GM12878 (cell line): Measurements from ENCODE around the gene HOXA10. TPM values are rescaled to one million over a fixed set of nuclear protein-coding genes. Genes with fewer than 3 reads are reported as not detected.

ENCODE experiments used
- ATAC-seq: fragments of 200-7000 bp; cut with Tn5 transposase; 3 replicates; pipeline ENCODE4 v1.9.1; 2020; ENCODE audit warnings: mild to moderate bottlenecking, moderate library complexity
- BruUV-seq: library from RNA; stranded (reverse); fragments of 400-500 nt; replicated peaks from 2 replicates; lab custom pipeline; 2021; lab: Mats Ljungman, UMichigan
- CTCF ChIA-PET: fragments of 300-600 bp; sonication (Branson Sonifier 250); formaldehyde crosslinking; extraction: SDS; loops from one replicate; lab custom pipeline; 2021; ENCODE audit warnings: inconsistent platforms; lab: Yijun Ruan, JAX
- POLR2A ChIA-PET: fragments of 350-600 bp; formaldehyde crosslinking; extraction: SDS; loops from one replicate; lab custom pipeline; 2021; ENCODE audit warnings: inconsistent platforms; lab: Charles Lee
- RAD21 ChIA-PET: fragments of 300-600 bp; sonication (Branson Sonifier 250); formaldehyde crosslinking; loops from one replicate; lab custom pipeline; 2023; ENCODE audit warnings: antibody characterized with exemption; ENCODE audit not compliant: unreplicated experiment; lab: Charles Lee
- SMC1A ChIA-PET: fragments of 300-600 bp; sonication (Branson Sonifier 250); formaldehyde crosslinking; loops from one replicate; lab custom pipeline; 2023; ENCODE audit not compliant: unreplicated experiment, uncharacterized antibody; lab: Charles Lee
- DNase-seq: peaks from one replicate; pipeline ENCODE4 v3.0.0-alpha.2; 2011; ENCODE audit warnings: low read depth, low spot score
- FAIRE-seq: peaks from 3 replicates; lab custom pipeline; 2011; peaks lifted over from hg19 to GRCh38; lab: Jason Lieb, UNC
- H2AFZ ChIP-seq: 2 replicates; pipeline ENCODE4 v1.6.0; 2011; ENCODE audit warnings: low read depth, low read length, control low read depth; ENCODE audit not compliant: control insufficient read depth
- H3K27ac ChIP-seq: 2 replicates; pipeline ENCODE4 v1.5.1; 2011; ENCODE audit warnings: control low read depth; ENCODE audit not compliant: control insufficient read depth, insufficient read depth
- H3K27me3 ChIP-seq, 2 experiments: replicated peaks in 1 of 2; 2 replicates each; pipeline versions ENCODE4 v1.6.0 to v1.6.1; 2011; ENCODE audit warnings: low read length in 1 of 2; ENCODE audit not compliant: control insufficient read depth in 2 of 2, insufficient read depth in 2 of 2
- H3K36me3 ChIP-seq, 2 experiments: 2 replicates each; pipeline ENCODE4 v1.5.1; 2011; ENCODE audit warnings: low read length in 1 of 2; ENCODE audit not compliant: control insufficient read depth in 2 of 2, insufficient read depth in 2 of 2
- H3K4me1 ChIP-seq: 2 replicates; pipeline ENCODE4 v1.6.1; 2011; ENCODE audit warnings: mild to moderate bottlenecking, low read length, moderate library complexity, mixed read lengths; ENCODE audit not compliant: control insufficient read depth, insufficient read depth
- H3K4me2 ChIP-seq: 2 replicates; pipeline ENCODE4 v1.6.0; 2011; ENCODE audit warnings: control low read depth; ENCODE audit not compliant: control insufficient read depth, insufficient read depth
- H3K4me3 ChIP-seq: fragments of 200-600 bp; sonication (generic); 2 replicates; pipeline ENCODE4 v1.5.1; 2016
- H3K79me2 ChIP-seq: 2 replicates; pipeline ENCODE4 v1.6.0; 2011; ENCODE audit warnings: low read length; ENCODE audit not compliant: control insufficient read depth, insufficient read depth
- H3K9ac ChIP-seq: 2 replicates; pipeline ENCODE4 v1.8.0; 2011; ENCODE audit warnings: low read length, control low read depth, mixed read lengths; ENCODE audit not compliant: control insufficient read depth, insufficient read depth
- H3K9me3 ChIP-seq: replicated peaks from 3 replicates; pipeline ENCODE4 v1.5.1; 2011; ENCODE audit warnings: mild to moderate bottlenecking, low read length; ENCODE audit not compliant: control insufficient read depth, insufficient read depth
- H4K20me1 ChIP-seq: 2 replicates; pipeline ENCODE4 v1.6.0; 2011; ENCODE audit not compliant: control insufficient read depth, insufficient read depth
- ASH2L ChIP-seq: fragments of 300-600, 200-600 bp; sonication (generic); IDR thresholded peaks from 2 replicates; pipeline ENCODE4 v1.6.1; 2017; ENCODE audit warnings: low read depth, mild to moderate bottlenecking, borderline replicate concordance
- CEBPB ChIP-seq, 2 experiments: fragments of 150-350 bp in 1 of 2; IDR thresholded peaks; 2 replicates each; pipeline ENCODE4 v1.6.1; 2012 to 2014; ENCODE audit warnings: low read depth in 2 of 2, low read length in 2 of 2, borderline replicate concordance in 1 of 2, inconsistent platforms in 1 of 2
- CHD2 ChIP-seq: IDR thresholded peaks from 2 replicates; pipeline ENCODE4 v1.6.1; 2011; ENCODE audit warnings: low read depth, low read length, improper control_type of control experiment, borderline replicate concordance
- EZH2 ChIP-seq: IDR thresholded peaks from 2 replicates; pipeline ENCODE4 v1.6.1; 2012; ENCODE audit warnings: low read depth, mild to moderate bottlenecking, control low read depth, inconsistent platforms, low read length, borderline replicate concordance; ENCODE audit not compliant: control insufficient read depth
- JUNB ChIP-seq: IDR thresholded peaks from 2 replicates; pipeline ENCODE4 v1.6.1; 2016; ENCODE audit warnings: antibody characterized with exemption, mild to moderate bottlenecking
- RBBP5 ChIP-seq: fragments of 200-600 bp; sonication (generic); conservative IDR thresholded peaks from 2 replicates; pipeline ENCODE4 v1.6.1; 2016
- ZNF384 ChIP-seq: IDR thresholded peaks from 2 replicates; pipeline ENCODE4 v1.6.1; 2012; ENCODE audit warnings: low read depth, mild to moderate bottlenecking, low read length, improper control_type of control experiment, borderline replicate concordance
- WGBS: methylation state at CpG from one replicate; pipeline ENCODE4 v1.1.6; 2016; ENCODE audit warnings: low lambda C conversion rate; ENCODE audit not compliant: insufficient replicate concordance, insufficient coverage; ENCODE audit errors: missing lambda C conversion rate; 5-methylcytosine and 5-hydroxymethylcytosine counted together
- in situ Hi-C: fragments of 300-500 bp; cut with MboI; formaldehyde crosslinking; loops from 9 replicates; pipeline ENCODE4 v1.14.3; 2018; ENCODE audit warnings: mixed read lengths
- intact Hi-C: fragments of 100-400 bp; cut with micrococcal nuclease; formaldehyde crosslinking; loops from one replicate; pipeline ENCODE4 v1.14.2; 2022; ENCODE audit not compliant: unreplicated experiment
- polyA plus RNA-seq, 11 experiments: library from polyadenylated mRNA; depleted of rRNA in 4 of 11; unstranded in 6 of 11; stranded (reverse) in 5 of 11; fragments of >200 nt; fragmentation: Nextera tagmentation in 4 of 11; fragmentation: Illumina TruSeq in 1 of 11; extraction: Ambion mirVana in 4 of 11; extraction: Trizol in 1 of 11; gene quantifications; 1 replicate in 1 of 11; 2 replicates in 10 of 11; pipeline versions ENCODE4 v1.2.1 to v1.2.3, GENCODE V29; 2011 to 2016; ENCODE audit warnings: inconsistent platforms in 2 of 11, missing spikeins in 2 of 11, low read depth in 1 of 11
- total RNA-seq, 4 experiments: library from RNA; depleted of rRNA in 3 of 4; stranded (reverse); fragments of >200 nt in 3 of 4; fragmentation: Illumina TruSeq in 1 of 4; extraction: Trizol in 1 of 4; gene quantifications; 2 replicates each; pipeline versions ENCODE4 v1.2.1 to v1.2.3, GENCODE V29; 2013 to 2021

The HOXA10 gene
- total and polyA plus RNA-seq, 10 of the 15 experiments (the other 5 are each of a cell fraction or from before 2014, with no cell fraction given) = not detected

DNA sequence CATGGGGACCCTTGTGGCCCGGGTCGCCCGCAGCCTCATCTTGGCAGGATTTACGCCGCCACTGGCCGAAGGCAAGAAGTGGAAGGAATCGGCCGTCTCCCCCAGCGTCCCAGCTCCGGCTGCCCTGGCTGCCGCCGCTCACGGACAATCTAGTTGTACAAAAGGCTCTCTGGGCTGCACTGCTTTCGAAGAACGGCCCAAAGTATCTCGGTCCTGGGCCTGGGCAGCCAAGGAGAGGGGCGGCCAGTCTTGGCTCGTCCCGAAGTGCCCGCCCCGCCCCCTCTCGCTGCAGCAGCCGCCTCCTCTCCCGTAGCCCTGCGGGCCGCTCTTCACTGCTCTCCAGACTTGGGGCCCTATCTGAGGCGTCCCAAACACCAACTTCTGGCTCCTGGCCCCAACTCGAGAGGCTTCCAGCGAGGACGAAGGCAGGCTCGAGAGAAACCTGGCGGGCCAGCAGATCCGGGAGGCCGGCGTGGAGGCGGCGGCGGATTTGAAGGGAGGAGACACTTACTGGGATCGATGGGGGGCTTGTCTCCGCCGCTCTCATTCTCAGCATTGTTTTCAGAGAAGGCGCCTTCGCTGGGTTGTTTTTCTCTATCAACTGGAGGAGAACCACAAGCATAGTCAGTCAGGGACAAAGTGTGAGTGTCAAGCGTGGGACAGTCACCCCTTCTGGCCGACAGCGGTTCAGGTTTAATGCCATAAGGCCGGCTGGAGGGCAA, 9.6 kb downstream of the HOXA10 start:
- BruUV-seq = no TSS peak
- POLR2A ChIA-PET = no interaction called here
- Histone ChIP-seq H3K4me2 (no peak overlapping the region), H3K27me3 (peaks cover 19 to 41% of the 10 kb centered on the region in 2 experiments), H3K79me2 (no peaks in the 10 kb centered on the region), H3K9ac (no peak overlapping the region), H3K9me3 (peaks cover 2% of the 10 kb centered on the region; the same call in 1 of the 3 replicates), H3K36me3 (no peaks in the 10 kb centered on the region; a peak in 1 of 4 replicates), H3K4me3 (no peak overlapping the region), H2AFZ (no peak overlapping the region), H4K20me1 (no peaks in the 10 kb centered on the region)
- CTCF ChIA-PET = interaction anchor here (4.6 kb wide), 1 partner anchor 476 kb away, joined by 48 read pairs; no protein-coding TSS in a partner anchor
- in situ Hi-C loops = loop anchor here (25.0 kb wide), 1 partner anchor 1077 kb away; no protein-coding TSS in a partner anchor
- no peak for FAIRE-seq
- RAD21 ChIA-PET = interaction anchor here (0.7 kb wide), 1 partner anchor 655 kb away, joined by 3 read pairs; no protein-coding TSS in a partner anchor
- no peak for ATAC-seq
- 37% methylated on average over 32 of the region's 47 CpGs for WGBS
- SMC1A ChIA-PET = no interaction called here
- no peak for DNase-seq
- TF ChIP-seq RBBP5 = no peak
- TF ChIP-seq ASH2L = no peak
- TF ChIP-seq ZNF384 = no peak
- no peak for TF ChIP-seq JUNB
- TF ChIP-seq CHD2 = no peak
- TF ChIP-seq, all 136 proteins: peak for 0
- Histone ChIP-seq H3K4me1 (no peaks in the 10 kb centered on the region), H3K27ac (no peak overlapping the region)
- intact Hi-C loops = loop anchor here (5.0 kb wide), 2 partner anchors 307 to 1272 kb away; no protein-coding TSS in a partner anchor

DNA sequence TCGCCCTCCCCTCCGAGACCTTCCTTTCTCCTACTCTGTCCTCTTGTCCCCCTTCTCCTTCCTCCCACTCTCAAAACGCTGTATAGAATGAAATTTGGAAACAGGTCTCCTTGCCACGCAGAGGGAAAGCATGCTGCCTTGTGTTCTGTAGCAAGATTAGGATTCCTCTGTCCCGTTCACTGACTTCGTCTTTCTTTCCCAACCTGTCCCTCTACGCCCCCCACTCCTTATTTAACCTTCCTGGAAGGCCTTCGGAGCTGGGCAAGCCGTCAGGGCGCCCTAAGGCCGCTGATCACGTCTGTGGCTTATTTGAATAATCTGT, 10.1 kb downstream of the HOXA10 start:
- FAIRE-seq = no peak
- no TSS peak for BruUV-seq

More for the DNA sequence above, 10.1 kb downstream of the HOXA10 start:
- Histone ChIP-seq H3K9me3 (peaks cover 2% of the 10 kb centered on the region; the same call in 1 of the 3 replicates), H2AFZ (no peak overlapping the region), H3K4me3 (no peak overlapping the region), H3K36me3 (no peaks in the 10 kb centered on the region), H3K9ac (no peak overlapping the region), H3K27ac (no peak overlapping the region)
- DNase-seq = no peak
- ATAC-seq = no peak
- WGBS = 10% methylated on average over 12 of the region's 12 CpGs
- intact Hi-C loops = loop anchor here (5.0 kb wide), 2 partner anchors 307 to 1272 kb away; no protein-coding TSS in a partner anchor
- CTCF ChIA-PET = interaction anchor here (3.8 to 4.6 kb wide), 2 partner anchors 307 to 475 kb away, joined by 48 to 49 read pairs; no protein-coding TSS in a partner anchor
- 0 out of 2 replicates have a peak, but pooled peaks have one; percentile 52 for TF ChIP-seq EZH2
- no peak for TF ChIP-seq CEBPB (IDR thresholded peaks at IDR 0.05; ENCODE audit: borderline replicate concordance in 1 of 2, low read depth in 2 of 2, low read length in 2 of 2)
- TF ChIP-seq, all 136 proteins: peak for 1
- POLR2A ChIA-PET = no interaction called here
- Histone ChIP-seq H3K27me3 (peaks cover 19 to 44% of the 10 kb centered on the region in 2 experiments), H3K4me2 (no peak overlapping the region), H3K4me1 (no peaks in the 10 kb centered on the region), H3K79me2 (no peaks in the 10 kb centered on the region), H4K20me1 (no peaks in the 10 kb centered on the region)
- SMC1A ChIA-PET = no interaction called here
- in situ Hi-C loops = loop anchor here (25.0 kb wide), 1 partner anchor 1077 kb away; no protein-coding TSS in a partner anchor
- RAD21 ChIA-PET = interaction anchor here (0.7 to 3.8 kb wide), 2 partner anchors 482 to 656 kb away, joined by 3 to 46 read pairs; no protein-coding TSS in a partner anchor
